Fibroblast of villous mesenchyme (primary cell): ENCODE data around the gene ST8SIA4. TPM values are rescaled to one million over a fixed set of nuclear protein-coding genes. Genes with fewer than 3 reads are reported as not detected.

Source experiments
- DNase-seq: peaks from one replicate; pipeline ENCODE4 v3.0.0-alpha.2; 2010; ENCODE audit warnings: low read depth
- H3K4me3 ChIP-seq: 2 replicates; pipeline ENCODE4 v1.5.1; 2011; ENCODE audit warnings: low read depth, mild to moderate bottlenecking, low read length
- CTCF ChIP-seq: IDR thresholded peaks from 2 replicates; pipeline ENCODE4 v1.5.1; 2012; ENCODE audit warnings: low read depth, mild to moderate bottlenecking, low read length; ENCODE audit not compliant: insufficient read depth
- total RNA-seq: library from RNA; depleted of rRNA; stranded (reverse); fragments of >200 nt; gene quantifications from 2 replicates; pipeline ENCODE4 v1.2.3, GENCODE V29; 2012

ST8SIA4 gene
- total RNA-seq: 3.5 and 4.8 TPM in 2 replicates

- no peak for TF ChIP-seq CTCF
- peak; percentile 69 for DNase-seq
- peak within 1 kb of the TSS; percentile 67 for H3K4me3 ChIP-seq
Observed at GRCh38 chr5:100903039-100903887, at the start of gene ST8SIA4. Gene ST8SIA4 (minus strand): TSS chr5:100903282. CDS start chr5:100902955, 327 bp downstream.

GRCh38 chr5:100950985-100951384 lies 47.9 kb upstream of the ST8SIA4 start:
- no peak for TF ChIP-seq CTCF
- no peak overlapping the region for H3K4me3 ChIP-seq
- DNase-seq: no peak

- no peak for DNase-seq
- TF ChIP-seq CTCF: no peak
- H3K4me3 ChIP-seq: no peak overlapping the region
Observed at GRCh38 chr5:100913298-100913697, 10.2 kb upstream of the ST8SIA4 start.

- TF ChIP-seq CTCF: no peak
- H3K4me3 ChIP-seq: no peak overlapping the region
- DNase-seq: no peak
Observed at GRCh38 chr5:100909034-100909433, 6.0 kb upstream of the ST8SIA4 start.

- no peak overlapping the region for H3K4me3 ChIP-seq
- DNase-seq: no peak
- TF ChIP-seq CTCF: no peak
Observed at GRCh38 chr5:100905259-100905914, 2.3 kb upstream of the ST8SIA4 start.

GRCh38 chr5:100904259-100904861 lies 1.3 kb upstream of the ST8SIA4 start:
- H3K4me3 ChIP-seq: no peak overlapping the region
- no peak for TF ChIP-seq CTCF
- DNase-seq: no peak
